CD4-positive, alpha-beta T cell (primary cell): Measurements from ENCODE around the gene RECQL5. TPM values are rescaled to one million over a fixed set of nuclear protein-coding genes. Genes with fewer than 3 reads are reported as not detected.

Source experiments
- ATAC-seq: fragments of 200-7000 bp; cut with Tn5 transposase; one replicate; pipeline ENCODE4 v1.10.0; 2022; ENCODE audit warnings: mild to moderate bottlenecking; ENCODE audit not compliant: poor library complexity
- CTCF ChIA-PET: fragments of 350-600 bp; sonication (Branson Sonifier 250); formaldehyde crosslinking; loops from one replicate; lab custom pipeline; 2021; ENCODE audit warnings: antibody characterized with exemption, inconsistent platforms; lab: Charles Lee
- POLR2A ChIA-PET: fragments of 350-600 bp; sonication (Branson Sonifier 250); formaldehyde crosslinking; loops from one replicate; lab custom pipeline; 2021; ENCODE audit warnings: antibody characterized with exemption, inconsistent platforms; lab: Charles Lee
- DNase-seq, 14 experiments: peaks; one replicate each; pipeline ENCODE4 v3.0.0-alpha.2; 2013 to 2020; ENCODE audit warnings: mixed read lengths in 2 of 14
- H3K27ac ChIP-seq, 2 donors: one replicate each; pipeline versions ENCODE4 v1.5.1 to v1.7.0; 2013; ENCODE audit warnings: low read length in 2 of 2, low read depth in 1 of 2, mild to moderate bottlenecking in 1 of 2
- H3K27me3 ChIP-seq, 2 experiments: 1 replicate in 1 of 2; 2 replicates in 1 of 2; pipeline versions ENCODE4 v1.6.1 to v1.7.0; 2013; ENCODE audit warnings: low read length in 2 of 2, control low read depth in 1 of 2, mild to moderate bottlenecking in 1 of 2, moderate library complexity in 1 of 2; ENCODE audit not compliant: insufficient read depth in 2 of 2, control insufficient read depth in 1 of 2
- H3K36me3 ChIP-seq: one replicate; pipeline ENCODE4 v1.6.1; 2013; ENCODE audit warnings: low read length, control low read depth; ENCODE audit not compliant: insufficient read depth
- H3K4me1 ChIP-seq: one replicate; pipeline ENCODE4 v1.6.1; 2013; ENCODE audit warnings: low read length, control low read depth; ENCODE audit not compliant: insufficient read depth
- H3K4me3 ChIP-seq: one replicate; pipeline ENCODE4 v1.5.1; 2013; ENCODE audit warnings: mild to moderate bottlenecking, low read length, moderate library complexity
- H3K9me3 ChIP-seq, 2 experiments: 1 replicate in 1 of 2; 2 replicates in 1 of 2; pipeline versions ENCODE4 v1.6.1 to v1.7.0; 2013; ENCODE audit warnings: low read length in 2 of 2, mild to moderate bottlenecking in 2 of 2, control low read depth in 1 of 2, moderate library complexity in 1 of 2; ENCODE audit not compliant: control insufficient read depth in 1 of 2, insufficient read depth in 1 of 2
- H3K27ac Mint-ChIP-seq: one replicate; pipeline ENCODE4 v1.8.0; 2020; ENCODE audit warnings: mixed read lengths
- H3K27me3 Mint-ChIP-seq: one replicate; pipeline ENCODE4 v1.8.0; 2021; ENCODE audit warnings: mixed read lengths
- H3K36me3 Mint-ChIP-seq: one replicate; pipeline ENCODE4 v1.8.0; 2021; ENCODE audit warnings: low read depth, mixed read lengths
- H3K4me1 Mint-ChIP-seq: one replicate; pipeline ENCODE4 v1.8.0; 2021; ENCODE audit warnings: low read depth, mixed read lengths
- H3K4me3 Mint-ChIP-seq: one replicate; pipeline ENCODE4 v1.8.0; 2020; ENCODE audit warnings: mild to moderate bottlenecking, mixed read lengths
- H3K9me3 Mint-ChIP-seq: one replicate; pipeline ENCODE4 v1.8.0; 2020; ENCODE audit warnings: mixed read lengths
- intact Hi-C, 2 experiments: fragments of 100-400 bp; cut with DNase I in 1 of 2; cut with micrococcal nuclease in 1 of 2; formaldehyde crosslinking; loops; one replicate each; pipeline versions ENCODE4 v1.15.1 to v1.9.0; 2023 to 2025; cut with DNase I, micrococcal nuclease
- total RNA-seq, 174 experiments: library from RNA in 2 of 174; stranded (reverse) in 2 of 174; gene quantifications; one replicate each; pipeline ENCODE4 v1.2.3 and lab custom pipeline; 2021 to 2026
- TF ChIP-seq, protein P1 (sequence below): fragments of 200-600 bp; IDR thresholded peaks from one replicate; pipeline ENCODE4 v1.8.0; 2022; ENCODE audit warnings: antibody characterized with exemption, mild to moderate bottlenecking

The RECQL5 gene
- total RNA-seq, 2 experiments from 2014 or later: 16.4 to 17.7 TPM

- H3K4me3 ChIP-seq: no peak overlapping the region
- ChIA-PET CTCF (interaction anchor here (1.3 kb wide), 1 partner anchor 131 kb away, joined by 3 read pairs; no protein-coding TSS in a partner anchor), POLR2A (no interaction called here)
- no peaks in the 10 kb centered on the region for H3K9me3 ChIP-seq
- ATAC-seq: no peak
- intact Hi-C loops: no loop called here
- H3K27ac ChIP-seq: no peak overlapping the region
- H3K36me3 ChIP-seq: no peaks in the 10 kb centered on the region
- H3K4me1 ChIP-seq: no peaks in the 10 kb centered on the region
- H3K27me3 ChIP-seq: no peaks in the 10 kb centered on the region
- Mint-ChIP-seq H3K9me3 (no peaks in the 10 kb centered on the region), H3K27ac (no peak overlapping the region), H3K4me1 (no peaks in the 10 kb centered on the region), H3K4me3 (no peak overlapping the region), H3K36me3 (no peaks in the 10 kb centered on the region), H3K27me3 (no peaks in the 10 kb centered on the region)
- TF ChIP-seq, protein P1, sequence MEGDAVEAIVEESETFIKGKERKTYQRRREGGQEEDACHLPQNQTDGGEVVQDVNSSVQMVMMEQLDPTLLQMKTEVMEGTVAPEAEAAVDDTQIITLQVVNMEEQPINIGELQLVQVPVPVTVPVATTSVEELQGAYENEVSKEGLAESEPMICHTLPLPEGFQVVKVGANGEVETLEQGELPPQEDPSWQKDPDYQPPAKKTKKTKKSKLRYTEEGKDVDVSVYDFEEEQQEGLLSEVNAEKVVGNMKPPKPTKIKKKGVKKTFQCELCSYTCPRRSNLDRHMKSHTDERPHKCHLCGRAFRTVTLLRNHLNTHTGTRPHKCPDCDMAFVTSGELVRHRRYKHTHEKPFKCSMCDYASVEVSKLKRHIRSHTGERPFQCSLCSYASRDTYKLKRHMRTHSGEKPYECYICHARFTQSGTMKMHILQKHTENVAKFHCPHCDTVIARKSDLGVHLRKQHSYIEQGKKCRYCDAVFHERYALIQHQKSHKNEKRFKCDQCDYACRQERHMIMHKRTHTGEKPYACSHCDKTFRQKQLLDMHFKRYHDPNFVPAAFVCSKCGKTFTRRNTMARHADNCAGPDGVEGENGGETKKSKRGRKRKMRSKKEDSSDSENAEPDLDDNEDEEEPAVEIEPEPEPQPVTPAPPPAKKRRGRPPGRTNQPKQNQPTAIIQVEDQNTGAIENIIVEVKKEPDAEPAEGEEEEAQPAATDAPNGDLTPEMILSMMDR: no peak
- no peak for DNase-seq
Measured at GRCh38 chr17:75616521-75617122, 50.3 kb downstream of the RECQL5 start.

DNA sequence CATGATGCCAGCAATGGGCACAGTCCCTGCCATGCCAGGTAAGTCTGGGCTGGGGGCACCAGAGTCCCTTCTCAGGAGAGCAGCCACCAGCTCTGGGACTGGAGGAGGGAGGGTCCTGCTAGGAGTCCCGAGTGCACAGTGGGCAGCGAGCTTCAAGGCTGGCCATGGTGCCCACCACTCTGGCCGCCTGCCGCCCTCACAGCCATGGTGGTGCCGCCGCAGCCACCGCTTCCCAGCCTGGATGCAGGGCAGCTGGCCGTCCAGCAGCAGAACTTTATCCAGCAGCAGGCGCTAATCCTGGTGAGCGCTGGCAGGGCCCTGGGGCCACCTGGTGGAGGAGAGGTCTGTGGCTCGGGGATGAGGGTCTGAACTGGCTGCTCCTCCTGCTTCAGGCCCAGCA, 51.7 kb downstream of the RECQL5 start:
- Histone ChIP-seq H3K36me3 (no peaks in the 10 kb centered on the region), H3K4me1 (no peaks in the 10 kb centered on the region), H3K9me3 (no peaks in the 10 kb centered on the region), H3K27ac (no peak overlapping the region), H3K27me3 (no peaks in the 10 kb centered on the region), H3K4me3 (no peak overlapping the region)
- no peaks in the 10 kb centered on the region for H3K9me3 Mint-ChIP-seq
- ChIA-PET CTCF (no interaction called here), POLR2A (no interaction called here)
- no peak overlapping the region for H3K27ac Mint-ChIP-seq
- TF ChIP-seq, protein P1: no peak
- no peak for ATAC-seq
- intact Hi-C loops: no loop called here
- H3K36me3 Mint-ChIP-seq: no peaks in the 10 kb centered on the region
- DNase-seq: no peak
- no peaks in the 10 kb centered on the region for H3K27me3 Mint-ChIP-seq
- no peaks in the 10 kb centered on the region for H3K4me1 Mint-ChIP-seq
- H3K4me3 Mint-ChIP-seq: no peak overlapping the region

DNA sequence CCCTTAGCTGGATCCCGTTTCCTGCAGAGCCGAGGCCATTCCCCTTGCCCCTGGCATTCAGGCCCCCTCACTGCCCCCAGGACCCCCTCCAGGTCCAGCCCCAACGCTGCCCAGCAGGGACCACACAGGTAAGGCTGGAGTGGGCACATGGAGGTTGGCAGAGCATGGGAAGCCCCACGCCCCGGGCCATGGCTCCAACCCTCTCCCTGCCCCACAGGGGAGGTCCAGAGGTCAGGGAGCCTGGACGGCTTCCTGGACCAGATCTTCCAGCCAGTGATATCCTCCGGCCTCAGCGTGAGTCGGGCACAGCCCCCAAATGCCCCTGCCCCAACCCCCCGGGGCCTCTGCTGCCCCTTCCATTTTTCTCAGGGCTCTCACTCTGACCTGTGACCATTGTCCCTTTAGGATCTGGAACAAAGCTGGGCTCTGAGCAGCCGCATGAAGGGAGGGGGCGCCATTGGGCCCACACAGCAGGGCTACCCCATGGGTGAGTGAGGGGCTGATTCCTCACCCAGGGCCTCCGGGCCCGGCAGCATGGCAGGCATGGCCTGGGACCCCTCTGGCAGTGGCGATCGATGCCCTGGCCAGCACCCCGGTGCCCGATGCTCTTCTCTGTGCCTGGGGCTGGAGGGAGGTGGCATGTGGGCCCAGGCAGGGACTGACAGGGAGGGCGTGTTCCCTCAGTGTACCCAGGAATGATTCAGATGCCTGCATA, 52.2 kb downstream of the RECQL5 start:
- H3K4me1 ChIP-seq: no peaks in the 10 kb centered on the region
- Mint-ChIP-seq H3K9me3 (no peaks in the 10 kb centered on the region), H3K36me3 (no peaks in the 10 kb centered on the region), H3K4me3 (no peak overlapping the region), H3K27me3 (no peaks in the 10 kb centered on the region), H3K4me1 (no peaks in the 10 kb centered on the region), H3K27ac (no peak overlapping the region)
- ChIA-PET POLR2A (no interaction called here), CTCF (no interaction called here)
- no peaks in the 10 kb centered on the region for H3K27me3 ChIP-seq
- H3K4me3 ChIP-seq: no peak overlapping the region
- H3K36me3 ChIP-seq: no peaks in the 10 kb centered on the region
- DNase-seq (no peak), ATAC-seq (no peak)
- no peaks in the 10 kb centered on the region for H3K9me3 ChIP-seq
- intact Hi-C loops: no loop called here
- H3K27ac ChIP-seq: no peak overlapping the region
- TF ChIP-seq, protein P1: no peak
